Hepatocyte (in vitro differentiated cells): ENCODE results near the gene SNX2. TPM values are rescaled to one million over a fixed set of nuclear protein-coding genes. Genes with fewer than 3 reads are reported as not detected.

ENCODE experiments used
- DNase-seq: peaks from one replicate; pipeline ENCODE4 v3.0.0-alpha.2; 2016; ENCODE audit warnings: low spot score
- H2AFZ ChIP-seq: fragments of 200-600 bp; sonication (generic); 2 replicates; pipeline ENCODE4 v1.6.0; 2016; ENCODE audit warnings: antibody characterized with exemption, mild to moderate bottlenecking
- H3K27ac ChIP-seq: fragments of 200-600 bp; sonication (generic); 2 replicates; pipeline ENCODE4 v1.5.1; 2016; ENCODE audit warnings: mild to moderate bottlenecking
- H3K27me3 ChIP-seq: fragments of 200-600 bp; sonication (generic); 2 replicates; pipeline ENCODE4 v1.6.1; 2016
- H3K36me3 ChIP-seq: fragments of 200-600 bp; sonication (generic); replicated peaks from 2 replicates; pipeline ENCODE4 v1.5.1; 2016; ENCODE audit warnings: low read depth; ENCODE audit not compliant: insufficient read depth
- H3K4me1 ChIP-seq: fragments of 200-600 bp; sonication (generic); 2 replicates; pipeline ENCODE4 v1.5.1; 2016; ENCODE audit warnings: mild to moderate bottlenecking, moderate library complexity; ENCODE audit not compliant: insufficient read depth
- H3K4me2 ChIP-seq: fragments of 200-600 bp; sonication (generic); 2 replicates; pipeline ENCODE4 v1.6.0; 2016
- H3K4me3 ChIP-seq: fragments of 200-600 bp; sonication (generic); 2 replicates; pipeline ENCODE4 v1.5.1; 2016; ENCODE audit warnings: mild to moderate bottlenecking
- H3K79me2 ChIP-seq: fragments of 200-600 bp; sonication (generic); 2 replicates; pipeline ENCODE4 v1.6.0; 2017; ENCODE audit warnings: mild to moderate bottlenecking
- H3K9me2 ChIP-seq: fragments of 200-600 bp; sonication (generic); replicated peaks from 2 replicates; pipeline ENCODE4 v1.6.0; 2017; ENCODE audit warnings: mild to moderate bottlenecking; ENCODE audit not compliant: insufficient read depth
- H3K9me3 ChIP-seq: fragments of 200-600 bp; sonication (generic); 2 replicates; pipeline ENCODE4 v1.5.1; 2016; ENCODE audit warnings: low read depth, mild to moderate bottlenecking
- H4K20me1 ChIP-seq: fragments of 200-600 bp; sonication (generic); 2 replicates; pipeline ENCODE4 v1.6.0; 2016; ENCODE audit warnings: mild to moderate bottlenecking; ENCODE audit not compliant: insufficient read depth, poor library complexity, severe bottlenecking
- EZH2 ChIP-seq: fragments of 200-600 bp; sonication (generic); IDR thresholded peaks from 2 replicates; pipeline ENCODE4 v1.6.1; 2016; ENCODE audit warnings: antibody characterized with exemption, mild to moderate bottlenecking, borderline replicate concordance
- EZH2phosphoT487 ChIP-seq: fragments of 200-600 bp; sonication (generic); IDR thresholded peaks from one replicate; pipeline ENCODE4 v1.6.1; 2018; ENCODE audit warnings: antibody characterized with exemption, mild to moderate bottlenecking, low read depth, moderate library complexity; ENCODE audit not compliant: unreplicated experiment, severe bottlenecking
- WGBS: methylation state at CpG from one replicate; pipeline ENCODE4 v1.1.6; 2016; ENCODE audit warnings: low lambda C conversion rate; ENCODE audit errors: missing lambda C conversion rate; 5-methylcytosine and 5-hydroxymethylcytosine counted together
- polyA plus RNA-seq: library from polyadenylated mRNA; unstranded; fragments of >200 nt; fragmentation: Nextera tagmentation; extraction: Ambion mirVana; gene quantifications from 2 replicates; pipeline ENCODE4 v1.2.1, GENCODE V29; 2016
- total RNA-seq: library from RNA; depleted of rRNA; stranded (reverse); fragments of >200 nt; gene quantifications from 2 replicates; pipeline ENCODE4 v1.2.3, GENCODE V29; 2014
- TF ChIP-seq, protein P1 (sequence below): fragments of 200-600 bp; sonication (generic); IDR thresholded peaks from 2 replicates; pipeline ENCODE4 v1.5.1; 2016; ENCODE audit warnings: antibody characterized with exemption, mild to moderate bottlenecking; ENCODE audit not compliant: poor library complexity

The SNX2 gene
- total and polyA plus RNA-seq, 2 experiments from 2014 or later: 99.5 to 107 TPM

DNA sequence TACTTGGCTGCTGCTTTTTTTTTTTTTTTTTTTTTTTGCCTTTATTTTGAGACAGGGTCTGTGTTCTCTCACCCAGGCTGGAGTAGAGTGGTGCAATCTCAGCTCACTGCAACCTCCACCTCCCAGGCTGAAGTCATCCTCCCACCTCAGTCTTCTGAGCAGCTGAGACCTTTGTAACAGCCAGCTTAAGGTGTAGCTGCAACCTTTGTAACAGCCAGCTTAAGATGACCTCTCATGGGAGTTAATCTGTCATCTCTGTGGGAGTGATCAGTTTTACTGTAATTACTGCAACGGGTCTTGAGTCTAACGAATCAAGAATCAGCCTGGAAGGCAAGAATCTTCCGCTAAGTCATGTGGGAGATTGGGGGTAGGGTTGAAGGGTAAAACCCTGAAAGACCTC is 31.6 kb upstream of the SNX2 start:
- Histone ChIP-seq H3K27ac (peak overlapping the region; percentile 61), H3K79me2 (no peaks in the 10 kb centered on the region), H3K27me3 (no peaks in the 10 kb centered on the region), H3K4me3 (no peak overlapping the region), H3K4me2 (no peak overlapping the region), H2AFZ (no peak overlapping the region), H3K9me3 (no peaks in the 10 kb centered on the region), H3K9me2 (no peaks in the 10 kb centered on the region), H3K36me3 (no peaks in the 10 kb centered on the region), H3K4me1 (peaks cover 13% of the 10 kb centered on the region), H4K20me1 (no peaks in the 10 kb centered on the region)
- no peak for TF ChIP-seq EZH2phosphoT487
- TF ChIP-seq, protein P1, sequence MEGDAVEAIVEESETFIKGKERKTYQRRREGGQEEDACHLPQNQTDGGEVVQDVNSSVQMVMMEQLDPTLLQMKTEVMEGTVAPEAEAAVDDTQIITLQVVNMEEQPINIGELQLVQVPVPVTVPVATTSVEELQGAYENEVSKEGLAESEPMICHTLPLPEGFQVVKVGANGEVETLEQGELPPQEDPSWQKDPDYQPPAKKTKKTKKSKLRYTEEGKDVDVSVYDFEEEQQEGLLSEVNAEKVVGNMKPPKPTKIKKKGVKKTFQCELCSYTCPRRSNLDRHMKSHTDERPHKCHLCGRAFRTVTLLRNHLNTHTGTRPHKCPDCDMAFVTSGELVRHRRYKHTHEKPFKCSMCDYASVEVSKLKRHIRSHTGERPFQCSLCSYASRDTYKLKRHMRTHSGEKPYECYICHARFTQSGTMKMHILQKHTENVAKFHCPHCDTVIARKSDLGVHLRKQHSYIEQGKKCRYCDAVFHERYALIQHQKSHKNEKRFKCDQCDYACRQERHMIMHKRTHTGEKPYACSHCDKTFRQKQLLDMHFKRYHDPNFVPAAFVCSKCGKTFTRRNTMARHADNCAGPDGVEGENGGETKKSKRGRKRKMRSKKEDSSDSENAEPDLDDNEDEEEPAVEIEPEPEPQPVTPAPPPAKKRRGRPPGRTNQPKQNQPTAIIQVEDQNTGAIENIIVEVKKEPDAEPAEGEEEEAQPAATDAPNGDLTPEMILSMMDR: no peak
- TF ChIP-seq EZH2: no peak
- 65% methylated on average over 3 of the region's 3 CpGs for WGBS
- peak; percentile 38 for DNase-seq

DNA sequence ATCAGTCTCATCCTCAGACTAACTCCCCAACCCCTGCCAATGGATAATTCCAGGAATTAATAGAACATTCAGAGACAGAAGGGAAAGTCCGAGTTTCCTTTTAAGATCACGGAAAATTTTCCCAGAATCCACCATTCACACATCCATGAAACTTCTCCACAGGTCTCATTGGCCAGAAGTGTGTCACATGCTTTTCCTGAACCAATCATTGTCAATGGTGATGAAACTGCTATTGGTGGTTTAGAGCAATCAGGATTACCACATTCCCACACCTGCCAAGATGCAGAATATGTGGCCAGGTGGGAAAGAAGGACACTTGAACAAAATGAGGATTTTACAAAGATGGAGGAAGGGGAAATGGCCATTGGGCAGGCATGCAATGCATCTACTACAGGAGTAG is 29.3 kb upstream of the SNX2 start:
- Histone ChIP-seq H2AFZ (no peak overlapping the region), H3K4me2 (no peak overlapping the region)
- WGBS: 82% methylated on average over 2 of the region's 2 CpGs

GRCh38 chr5:122749886-122750285 is 25.0 kb upstream of the SNX2 start:
- TF ChIP-seq EZH2 (no peak), EZH2phosphoT487 (no peak)
- TF ChIP-seq, protein P1: no peak
- no peaks in the 10 kb centered on the region for H3K9me3 ChIP-seq
- no peak for DNase-seq

More for the DNA sequence above, 29.3 kb upstream of the SNX2 start:
- H3K4me1 ChIP-seq: peaks cover 13% of the 10 kb centered on the region
- H3K79me2 ChIP-seq: no peaks in the 10 kb centered on the region
- H3K36me3 ChIP-seq: no peaks in the 10 kb centered on the region
- no peaks in the 10 kb centered on the region for H3K9me3 ChIP-seq
- no peaks in the 10 kb centered on the region for H3K9me2 ChIP-seq
- no peak overlapping the region for H3K27ac ChIP-seq
- DNase-seq: no peak
- no peaks in the 10 kb centered on the region for H4K20me1 ChIP-seq
- no peak for TF ChIP-seq EZH2phosphoT487
- TF ChIP-seq EZH2: no peak
- TF ChIP-seq, protein P1: no peak
- no peaks in the 10 kb centered on the region for H3K27me3 ChIP-seq
- no peak overlapping the region for H3K4me3 ChIP-seq

More at GRCh38 chr5:122749886-122750285, 25.0 kb upstream of the SNX2 start:
- H3K9me2 ChIP-seq: no peaks in the 10 kb centered on the region
- H3K27ac ChIP-seq: no peak overlapping the region
- no peak overlapping the region for H3K4me2 ChIP-seq
- no peaks in the 10 kb centered on the region for H3K79me2 ChIP-seq
- no peaks in the 10 kb centered on the region for H4K20me1 ChIP-seq
- H3K4me1 ChIP-seq: no peaks in the 10 kb centered on the region
- H3K4me3 ChIP-seq: no peak overlapping the region
- no peaks in the 10 kb centered on the region for H3K36me3 ChIP-seq
- H3K27me3 ChIP-seq: no peaks in the 10 kb centered on the region
- H2AFZ ChIP-seq: no peak overlapping the region
- 86% methylated on average over 2 of the region's 2 CpGs for WGBS
